Natural killer cell (primary cell): ENCODE measurements around the gene NOS1. TPM values are rescaled to one million over a fixed set of nuclear protein-coding genes. Genes with fewer than 3 reads are reported as not detected.

ENCODE experiments used
- ATAC-seq, 3 donors: fragments of 150-1000 bp in 2 of 3; fragments of 200-7000 bp in 1 of 3; cut with Tn5 transposase; 1 replicate in 1 of 3; 2 replicates in 2 of 3; pipeline ENCODE4 v1.10.0; 2021; ENCODE audit warnings: mild to moderate bottlenecking in 2 of 3, moderate library complexity in 2 of 3
- DNase-seq, 2 donors: peaks; one replicate each; pipeline versions ENCODE4 v3.0.0 to v3.0.0-alpha.2; 2013 to 2021; ENCODE audit warnings: mixed read lengths in 1 of 2
- H3K27ac ChIP-seq: one replicate; pipeline ENCODE4 v1.5.1; 2013; ENCODE audit warnings: mild to moderate bottlenecking, low read length
- H3K27me3 ChIP-seq: one replicate; pipeline ENCODE4 v1.6.1; 2013; ENCODE audit warnings: low read length; ENCODE audit not compliant: control insufficient read depth, insufficient read depth
- H3K36me3 ChIP-seq: one replicate; pipeline ENCODE4 v1.6.1; 2013; ENCODE audit warnings: low read length; ENCODE audit not compliant: control insufficient read depth, insufficient read depth
- H3K4me1 ChIP-seq: one replicate; pipeline ENCODE4 v1.6.1; 2013; ENCODE audit warnings: low read length; ENCODE audit not compliant: control insufficient read depth, insufficient read depth
- H3K4me3 ChIP-seq: one replicate; pipeline ENCODE4 v1.5.1; 2013; ENCODE audit warnings: low read length
- H3K9me3 ChIP-seq: one replicate; pipeline ENCODE4 v1.6.1; 2013; ENCODE audit warnings: low read length; ENCODE audit not compliant: control insufficient read depth, insufficient read depth
- H3K27ac Mint-ChIP-seq, 2 donors: one replicate each; pipeline ENCODE4 v1.8.0; 2022; ENCODE audit warnings: mild to moderate bottlenecking in 2 of 2, mixed read lengths in 2 of 2, moderate library complexity in 1 of 2
- H3K27me3 Mint-ChIP-seq, 2 donors: one replicate each; pipeline ENCODE4 v1.8.0; 2022; ENCODE audit warnings: low read depth in 2 of 2, mixed read lengths in 2 of 2
- H3K36me3 Mint-ChIP-seq: one replicate; pipeline ENCODE4 v1.8.0; 2022; ENCODE audit warnings: mixed read lengths
- H3K4me1 Mint-ChIP-seq, 2 donors: one replicate each; pipeline ENCODE4 v1.8.0; 2022; ENCODE audit warnings: mixed read lengths in 2 of 2
- H3K4me3 Mint-ChIP-seq: one replicate; pipeline ENCODE4 v1.8.0; 2022; ENCODE audit warnings: mild to moderate bottlenecking, moderate library complexity, mixed read lengths
- H3K9me3 Mint-ChIP-seq, 2 donors: one replicate each; pipeline ENCODE4 v1.8.0; 2022; ENCODE audit warnings: mixed read lengths in 2 of 2
- WGBS: methylation state at CpG from one replicate; pipeline ENCODE4 v1.1.7; 2013; ENCODE audit warnings: missing lambda C conversion rate; ENCODE audit not compliant: insufficient coverage; 5-methylcytosine and 5-hydroxymethylcytosine counted together
- intact Hi-C: fragments of 100-400 bp; cut with micrococcal nuclease; formaldehyde crosslinking; loops from one replicate; pipeline ENCODE4 v1.14.2; 2022
- total RNA-seq, 4 donors: library from RNA; stranded (reverse); fragments of 120-200 nt in 1 of 4; gene quantifications; one replicate each; pipeline versions ENCODE4 v1.2.3 to v1.2.4, GENCODE V29; 2013 to 2022
- TF ChIP-seq, protein P1 (sequence below): fragments of 200-600 bp; IDR thresholded peaks from one replicate; pipeline ENCODE4 v1.8.0; 2022; ENCODE audit warnings: antibody characterized with exemption

NOS1 gene
- total RNA-seq, 3 donors from 2014 or later (not counting 1 experiment from before 2014, with no cell fraction given), result not detected

- ATAC-seq (no peak), DNase-seq (no peak)
- no peak overlapping the region for H3K27ac Mint-ChIP-seq
- no peaks in the 10 kb centered on the region for H3K36me3 Mint-ChIP-seq
- Histone ChIP-seq H3K4me3 (no peak overlapping the region), H3K4me1 (no peaks in the 10 kb centered on the region), H3K27me3 (peaks cover 3% of the 10 kb centered on the region), H3K36me3 (no peaks in the 10 kb centered on the region), H3K9me3 (no peaks in the 10 kb centered on the region), H3K27ac (no peak overlapping the region)
- TF ChIP-seq, protein P1, sequence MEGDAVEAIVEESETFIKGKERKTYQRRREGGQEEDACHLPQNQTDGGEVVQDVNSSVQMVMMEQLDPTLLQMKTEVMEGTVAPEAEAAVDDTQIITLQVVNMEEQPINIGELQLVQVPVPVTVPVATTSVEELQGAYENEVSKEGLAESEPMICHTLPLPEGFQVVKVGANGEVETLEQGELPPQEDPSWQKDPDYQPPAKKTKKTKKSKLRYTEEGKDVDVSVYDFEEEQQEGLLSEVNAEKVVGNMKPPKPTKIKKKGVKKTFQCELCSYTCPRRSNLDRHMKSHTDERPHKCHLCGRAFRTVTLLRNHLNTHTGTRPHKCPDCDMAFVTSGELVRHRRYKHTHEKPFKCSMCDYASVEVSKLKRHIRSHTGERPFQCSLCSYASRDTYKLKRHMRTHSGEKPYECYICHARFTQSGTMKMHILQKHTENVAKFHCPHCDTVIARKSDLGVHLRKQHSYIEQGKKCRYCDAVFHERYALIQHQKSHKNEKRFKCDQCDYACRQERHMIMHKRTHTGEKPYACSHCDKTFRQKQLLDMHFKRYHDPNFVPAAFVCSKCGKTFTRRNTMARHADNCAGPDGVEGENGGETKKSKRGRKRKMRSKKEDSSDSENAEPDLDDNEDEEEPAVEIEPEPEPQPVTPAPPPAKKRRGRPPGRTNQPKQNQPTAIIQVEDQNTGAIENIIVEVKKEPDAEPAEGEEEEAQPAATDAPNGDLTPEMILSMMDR, result no peak
- peaks cover 2 to 5% of the 10 kb centered on the region in 2 donors for H3K27me3 Mint-ChIP-seq
- H3K4me1 Mint-ChIP-seq, result no peaks in the 10 kb centered on the region
- WGBS, result 85% methylated on average over 15 of the region's 15 CpGs
- intact Hi-C loops, result no loop called here
- no peak overlapping the region for H3K4me3 Mint-ChIP-seq
- no peaks in the 10 kb centered on the region for H3K9me3 Mint-ChIP-seq
Observed at GRCh38 chr12:117234441-117234840, 127.0 kb downstream of the NOS1 start.

GRCh38 chr12:117231750-117232149, 129.7 kb downstream of the NOS1 start:
- H3K4me1 ChIP-seq, result no peaks in the 10 kb centered on the region
- peaks cover 3% of the 10 kb centered on the region for H3K27me3 ChIP-seq
- WGBS, result 90% methylated on average over 11 of the region's 11 CpGs
- no peaks in the 10 kb centered on the region for H3K36me3 Mint-ChIP-seq
- H3K27ac ChIP-seq, result no peak overlapping the region
- H3K4me3 ChIP-seq, result no peak overlapping the region
- intact Hi-C loops, result no loop called here
- no peak overlapping the region for H3K4me3 Mint-ChIP-seq
- TF ChIP-seq, protein P1, result no peak
- no peak overlapping the region for H3K27ac Mint-ChIP-seq
- no peaks in the 10 kb centered on the region for H3K9me3 Mint-ChIP-seq
- DNase-seq, result no peak
- H3K9me3 ChIP-seq, result no peaks in the 10 kb centered on the region
- H3K4me1 Mint-ChIP-seq, result no peaks in the 10 kb centered on the region
- no peak for ATAC-seq
- H3K36me3 ChIP-seq, result no peaks in the 10 kb centered on the region
- H3K27me3 Mint-ChIP-seq, result peaks cover 12 to 15% of the 10 kb centered on the region in 2 donors

DNA sequence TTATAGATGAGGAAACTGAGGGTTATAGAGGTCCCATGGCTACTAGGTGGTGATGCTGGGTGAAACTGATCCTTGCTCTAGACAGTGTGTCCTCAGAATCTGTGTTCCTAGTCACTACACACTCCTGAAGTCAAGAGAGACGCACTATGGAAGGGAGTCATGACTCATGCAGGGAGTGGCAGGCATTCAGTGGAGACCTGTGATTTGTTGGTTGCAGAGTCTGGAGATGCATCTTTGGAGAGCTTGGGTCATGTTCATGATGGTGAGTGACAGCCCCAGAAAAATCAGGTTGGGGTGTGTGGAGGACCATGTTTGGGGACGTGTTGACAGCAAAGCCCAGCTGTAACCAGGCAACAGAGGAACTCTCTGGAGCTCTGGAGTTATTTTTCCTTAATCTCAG, 133.2 kb downstream of the NOS1 start:
- H3K27me3 Mint-ChIP-seq, result peaks cover 12 to 17% of the 10 kb centered on the region in 2 donors
- H3K27me3 ChIP-seq, result peaks cover 2% of the 10 kb centered on the region
- no peak overlapping the region for H3K4me3 ChIP-seq
- no peak for ATAC-seq
- no peaks in the 10 kb centered on the region for H3K36me3 ChIP-seq
- no peaks in the 10 kb centered on the region for H3K9me3 ChIP-seq
- WGBS, result 60% methylated on average over 2 of the region's 2 CpGs
- H3K4me3 Mint-ChIP-seq, result no peak overlapping the region
- no peaks in the 10 kb centered on the region for H3K4me1 ChIP-seq
- TF ChIP-seq, protein P1, result no peak
- no peaks in the 10 kb centered on the region for H3K4me1 Mint-ChIP-seq
- no peak for DNase-seq
- no peak overlapping the region for H3K27ac Mint-ChIP-seq
- no peaks in the 10 kb centered on the region for H3K36me3 Mint-ChIP-seq
- H3K9me3 Mint-ChIP-seq, result no peaks in the 10 kb centered on the region
- H3K27ac ChIP-seq, result no peak overlapping the region
- intact Hi-C loops, result no loop called here

- Histone ChIP-seq H3K27ac (no peak overlapping the region), H3K4me3 (no peak overlapping the region), H3K9me3 (no peaks in the 10 kb centered on the region), H3K27me3 (peaks cover 2% of the 10 kb centered on the region), H3K4me1 (no peaks in the 10 kb centered on the region), H3K36me3 (no peaks in the 10 kb centered on the region)
- Mint-ChIP-seq H3K9me3 (no peaks in the 10 kb centered on the region), H3K36me3 (no peaks in the 10 kb centered on the region), H3K4me3 (no peak overlapping the region), H3K27ac (no peak overlapping the region), H3K4me1 (no peaks in the 10 kb centered on the region), H3K27me3 (peaks cover 12 to 17% of the 10 kb centered on the region in 2 donors)
- intact Hi-C loops, result no loop called here
- ATAC-seq, result no peak
- 52% methylated on average over 12 of the region's 12 CpGs for WGBS
- DNase-seq, result no peak
- TF ChIP-seq, protein P1, result no peak
Observed at GRCh38 chr12:117227000-117227653, 134.3 kb downstream of the NOS1 start.
